NCI-H748 treated with DMSO at 0.1 percent for 48 hours (cell line): ENCODE data around the gene OR2H2.
A peak's percentile ranks its signal among the peaks of the same experiment; 100 is the strongest.

Experiments used
- DNase-seq: peaks from one replicate; lab custom pipeline; 2025; lab: John Stamatoyannopoulos, UW

OR2H2 gene

DNA sequence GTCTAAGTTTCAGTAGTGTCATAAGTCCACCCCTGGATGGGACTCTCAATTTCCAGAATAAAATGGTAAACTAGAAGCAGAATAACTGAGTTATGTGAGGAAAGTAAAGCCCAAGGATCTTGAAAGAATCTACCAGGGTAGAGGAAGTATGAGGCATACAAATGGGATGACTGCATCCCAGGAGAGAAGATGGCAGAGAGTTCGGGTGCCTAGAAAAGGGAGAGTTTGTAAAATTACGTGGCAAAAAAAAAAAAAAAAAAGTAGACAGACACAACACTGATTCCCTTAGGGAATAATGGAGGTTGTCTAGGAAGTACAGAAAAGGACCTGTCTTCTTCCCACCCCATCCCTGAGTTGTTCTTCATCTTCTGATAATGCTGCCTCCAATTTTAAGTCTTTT, 44.6 kb downstream of the OR2H2 start:
- no peak for DNase-seq

DNA sequence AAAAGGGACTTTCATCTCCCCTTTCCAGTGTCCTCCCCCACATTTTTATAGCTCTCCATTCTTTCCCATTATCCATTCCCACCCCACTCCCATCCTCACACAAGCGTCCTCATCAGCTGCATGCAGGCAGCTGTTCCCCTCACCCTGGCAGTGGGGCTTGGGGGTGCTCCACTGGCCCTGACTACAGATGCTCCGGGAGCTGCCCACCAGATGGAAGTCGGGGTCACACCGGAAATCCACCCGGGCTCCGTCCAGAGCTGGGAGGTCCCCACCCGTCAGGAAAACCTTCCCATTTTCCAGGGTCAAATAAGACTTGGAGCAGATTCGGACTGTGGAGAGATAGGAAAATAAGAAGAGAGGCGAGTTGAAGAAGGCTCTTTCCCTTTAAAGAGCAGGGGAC, 45.4 kb downstream of the OR2H2 start:
- no peak for DNase-seq

DNA sequence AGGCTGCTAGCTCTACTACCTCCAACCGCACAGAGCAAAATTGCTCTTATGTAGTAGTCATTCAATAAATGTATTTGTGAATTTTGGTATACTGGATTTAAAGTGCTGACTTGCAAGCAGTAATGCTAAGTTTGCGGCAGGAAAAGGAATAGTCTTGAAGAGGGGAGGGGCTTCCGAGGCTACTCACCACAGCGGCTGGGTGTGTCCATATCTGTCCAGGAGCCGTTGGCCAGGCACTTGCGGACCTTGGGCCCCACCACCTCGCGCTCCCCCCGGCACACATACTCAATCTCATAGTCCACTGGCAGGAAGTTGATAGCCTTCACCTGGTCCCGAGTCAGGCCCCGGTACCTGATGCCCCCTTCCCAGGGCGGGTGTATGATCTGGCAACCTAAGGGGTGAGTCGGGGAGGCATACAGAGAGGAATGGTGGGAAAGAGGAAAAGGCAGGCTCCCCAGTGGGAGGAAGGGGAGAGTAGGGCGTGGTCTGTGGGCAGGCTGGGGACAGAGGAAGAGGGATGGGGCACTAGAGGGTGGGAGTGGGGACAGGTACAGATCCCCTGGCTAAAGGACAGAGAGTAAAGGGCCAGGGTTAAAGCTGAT, 46.4 kb downstream of the OR2H2 start:
- DNase-seq, result no peak

DNA sequence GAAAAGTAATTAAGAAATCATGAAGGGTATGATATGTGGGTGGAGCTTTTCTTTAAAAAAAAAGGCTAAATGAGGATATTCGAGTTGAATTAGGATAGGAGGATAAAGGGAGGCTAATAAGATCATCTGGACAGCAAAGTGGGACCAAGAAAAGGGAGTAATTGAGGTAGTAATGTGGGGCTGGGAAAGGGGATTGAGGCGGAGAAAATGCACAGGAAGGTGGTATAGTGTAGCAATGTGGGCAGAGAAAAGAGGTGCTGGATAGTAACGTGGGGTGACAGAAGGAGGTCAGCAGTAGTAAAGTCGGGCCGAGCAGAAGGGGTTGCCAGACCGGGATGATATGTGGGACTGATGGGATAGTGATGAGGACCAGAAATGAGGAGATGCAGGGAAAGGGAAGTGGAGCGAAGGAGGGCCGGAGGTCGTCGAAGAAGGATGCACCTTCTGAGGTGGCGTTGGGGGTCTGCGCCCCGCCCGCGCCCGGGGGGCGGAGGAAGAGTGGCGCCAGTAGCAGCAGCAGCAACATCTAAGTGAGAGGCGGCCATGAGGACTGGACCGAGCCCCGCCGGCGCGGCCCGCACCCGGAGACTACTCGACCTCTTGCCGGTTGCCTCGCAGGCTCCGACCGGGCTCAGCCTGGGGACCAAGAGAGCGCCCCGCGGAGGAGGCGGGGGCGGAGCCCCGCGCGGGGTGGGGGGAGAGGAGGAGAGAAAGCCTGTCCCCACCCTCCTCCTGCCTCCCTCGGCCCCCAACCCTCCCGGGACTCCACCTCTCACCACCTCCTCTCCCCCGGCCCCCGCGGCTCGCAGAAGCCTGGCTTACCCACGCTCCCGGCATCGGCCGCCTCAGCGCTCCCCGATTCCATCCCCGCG, 47.2 kb downstream of the OR2H2 start:
- DNase-seq, result peak; percentile 50

DNA sequence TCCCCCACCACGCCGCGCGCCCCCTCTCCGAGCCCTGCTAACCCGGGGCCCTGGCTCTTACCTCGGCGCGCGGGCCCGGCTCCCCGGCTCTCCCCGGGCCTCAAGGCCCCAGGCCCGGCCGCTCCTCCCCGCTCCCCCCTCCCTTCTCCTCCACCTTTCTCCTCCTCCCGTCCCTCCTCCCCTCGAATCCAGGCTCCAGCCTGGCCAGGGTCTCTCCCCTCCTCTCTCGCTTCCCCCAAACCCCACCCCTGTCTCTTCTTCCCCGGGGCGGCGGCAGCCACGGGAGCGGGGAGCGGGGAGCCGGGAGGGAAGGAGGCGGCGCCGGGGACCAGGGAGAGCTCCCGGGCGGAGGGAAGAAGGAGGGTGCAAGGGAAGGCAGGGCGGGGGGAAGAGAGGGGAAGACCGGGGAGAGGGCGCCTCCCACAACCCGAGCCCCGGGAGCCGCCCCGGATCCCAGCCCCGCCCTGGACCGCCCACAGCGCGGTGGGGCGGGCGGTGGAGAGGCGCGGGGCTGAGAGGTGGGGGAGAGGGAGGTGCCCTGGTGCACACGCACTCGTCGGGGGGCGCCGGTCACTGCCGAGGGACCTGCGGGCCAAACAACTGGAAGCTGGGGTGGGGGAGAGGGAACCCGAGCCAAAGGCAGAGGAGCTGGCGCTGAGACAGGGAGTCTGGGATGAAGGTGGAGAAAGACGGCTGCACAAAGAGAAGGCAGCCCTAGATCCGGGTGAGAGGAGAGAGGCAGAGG, 48.0 kb downstream of the OR2H2 start, which contains the start of gene GABBR1:
GABBR1 (minus strand) TSS at position 395 of the 745 bp plus-strand sequence. CDS start 798 bp downstream, outside the sequence.
- DNase-seq, result peak; percentile 83

DNA sequence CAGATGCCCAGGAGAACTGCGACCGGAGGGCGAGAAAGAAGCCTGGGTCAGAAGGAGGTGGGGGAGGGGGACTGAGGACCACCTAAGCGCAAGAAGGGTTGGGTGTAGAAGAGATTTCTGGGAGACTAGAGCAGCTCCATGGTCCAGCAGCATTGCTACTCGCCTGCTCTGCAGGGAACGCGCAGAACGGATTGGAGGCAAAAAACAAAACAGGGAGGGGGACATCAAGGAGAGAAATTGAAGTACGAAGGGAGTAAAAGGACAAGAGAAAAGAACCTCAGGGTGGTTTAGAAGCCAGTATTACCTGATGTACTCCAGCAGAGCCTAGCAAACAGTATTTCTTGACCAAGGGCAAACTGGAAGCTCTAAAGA, 48.6 kb downstream of the OR2H2 start:
- no peak for DNase-seq

DNA sequence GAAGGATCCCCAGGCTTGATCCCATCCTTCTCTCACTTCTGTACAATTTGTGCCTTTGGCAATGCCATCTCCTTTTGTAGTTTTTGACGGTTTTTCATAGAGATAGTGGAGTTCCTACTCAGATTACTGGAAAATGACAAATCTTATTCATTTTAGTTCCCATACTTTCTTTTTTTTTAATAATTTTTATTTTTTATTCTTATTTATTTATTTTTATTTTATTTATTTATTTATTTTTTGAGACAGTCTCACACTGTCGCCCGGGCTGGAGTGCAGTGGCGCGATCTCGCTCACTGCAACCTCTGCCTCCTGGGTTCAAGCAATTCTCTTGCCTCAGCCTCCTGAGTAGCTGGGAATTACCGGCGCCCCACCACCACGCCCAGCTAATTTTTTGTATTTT, 52.3 kb downstream of the OR2H2 start:
- no peak for DNase-seq
